Measurements from ENCODE around the gene NPFFR2. TPM values are rescaled to one million over a fixed set of nuclear protein-coding genes. Genes with fewer than 3 reads are reported as not detected.

NPFFR2 gene
- total RNA-seq, 1 experiment from 2014 or later: not detected

DNA sequence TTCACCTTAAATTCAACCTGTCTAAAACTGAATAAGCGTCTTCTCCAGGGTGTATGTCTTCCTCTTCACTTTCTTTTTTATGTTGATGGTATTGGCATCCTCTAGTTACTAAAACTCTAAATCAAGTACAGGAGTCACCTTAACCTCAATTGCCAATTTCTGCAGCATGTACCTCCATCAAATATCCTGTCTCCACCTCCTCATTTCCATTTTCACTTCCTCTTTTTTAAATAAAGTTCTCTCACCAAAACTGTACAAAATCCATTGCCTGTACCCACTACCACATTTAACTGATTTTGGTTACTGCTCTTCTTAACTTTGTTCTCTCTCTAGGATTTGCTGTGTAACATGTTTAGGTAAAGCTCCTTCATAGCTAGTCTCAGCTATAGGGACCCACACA, 9.2 kb upstream of the NPFFR2 start:
- no peak overlapping the region for H3K4me3 ChIP-seq (replicated peaks in 1 of 2; ENCODE audit: low read depth in 1 of 2, low read length in 2 of 2)
- no peak for DNase-seq (ENCODE audit: low read depth, low spot score)
- ATAC-seq: no peak
- H3K79me2 ChIP-seq (ENCODE audit: insufficient read depth, low read length): no peaks in the 10 kb centered on the region
- H2AFZ ChIP-seq (ENCODE audit: low read depth, low read length, poor library complexity, severe bottlenecking): no peak overlapping the region
- H3K4me2 ChIP-seq (ENCODE audit: low read length): no peak overlapping the region
- no peaks in the 10 kb centered on the region for H3K9me2 ChIP-seq (ENCODE audit: insufficient read depth)
- intact Hi-C loops (cut with micrococcal nuclease): no loop called here
- no peak overlapping the region for H3K9ac ChIP-seq (ENCODE audit: low read length)
- no peaks in the 10 kb centered on the region for H3K36me3 ChIP-seq (ENCODE audit: control insufficient read depth in 1 of 2, insufficient read depth in 2 of 2, low read length in 2 of 2)
- H3K9me3 ChIP-seq (ENCODE audit: control insufficient read depth in 1 of 2, insufficient read depth in 1 of 2, low read depth in 1 of 2, low read length in 2 of 2): peaks cover 0 to 7% of the 10 kb centered on the region in 2 experiments; a peak in 3 of 4 replicates
- ChIA-PET POLR2A (no interaction called here), RAD21 (ENCODE audit: low non-redundant PET in 1 of 2, low total read pairs in 2 of 2, uncharacterized antibody in 2 of 2, unreplicated experiment in 2 of 2) (no interaction called here), CTCF (no interaction called here)
- no TSS peak for BruUV-seq (replicated peaks)
- no peak overlapping the region for H3K27ac ChIP-seq (ENCODE audit: low read depth, low read length)
- no peaks in the 10 kb centered on the region for H4K20me1 ChIP-seq (ENCODE audit: insufficient read depth)
- no peaks in the 10 kb centered on the region for H3K27me3 ChIP-seq (ENCODE audit: insufficient read depth, low read length)
- TF ChIP-seq, protein P1, sequence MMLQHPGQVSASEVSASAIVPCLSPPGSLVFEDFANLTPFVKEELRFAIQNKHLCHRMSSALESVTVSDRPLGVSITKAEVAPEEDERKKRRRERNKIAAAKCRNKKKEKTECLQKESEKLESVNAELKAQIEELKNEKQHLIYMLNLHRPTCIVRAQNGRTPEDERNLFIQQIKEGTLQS (IDR thresholded peaks at IDR 0.05): no peak
- no peak for TF ChIP-seq ZNF274 (IDR thresholded peaks at IDR 0.05; ENCODE audit: low read depth, low read length)
- TF ChIP-seq EZH2 (IDR thresholded peaks at IDR 0.05): no peak
- TF ChIP-seq SP1 (IDR thresholded peaks at IDR 0.05; ENCODE audit: low read depth): no peak
- TF ChIP-seq, protein P2, sequence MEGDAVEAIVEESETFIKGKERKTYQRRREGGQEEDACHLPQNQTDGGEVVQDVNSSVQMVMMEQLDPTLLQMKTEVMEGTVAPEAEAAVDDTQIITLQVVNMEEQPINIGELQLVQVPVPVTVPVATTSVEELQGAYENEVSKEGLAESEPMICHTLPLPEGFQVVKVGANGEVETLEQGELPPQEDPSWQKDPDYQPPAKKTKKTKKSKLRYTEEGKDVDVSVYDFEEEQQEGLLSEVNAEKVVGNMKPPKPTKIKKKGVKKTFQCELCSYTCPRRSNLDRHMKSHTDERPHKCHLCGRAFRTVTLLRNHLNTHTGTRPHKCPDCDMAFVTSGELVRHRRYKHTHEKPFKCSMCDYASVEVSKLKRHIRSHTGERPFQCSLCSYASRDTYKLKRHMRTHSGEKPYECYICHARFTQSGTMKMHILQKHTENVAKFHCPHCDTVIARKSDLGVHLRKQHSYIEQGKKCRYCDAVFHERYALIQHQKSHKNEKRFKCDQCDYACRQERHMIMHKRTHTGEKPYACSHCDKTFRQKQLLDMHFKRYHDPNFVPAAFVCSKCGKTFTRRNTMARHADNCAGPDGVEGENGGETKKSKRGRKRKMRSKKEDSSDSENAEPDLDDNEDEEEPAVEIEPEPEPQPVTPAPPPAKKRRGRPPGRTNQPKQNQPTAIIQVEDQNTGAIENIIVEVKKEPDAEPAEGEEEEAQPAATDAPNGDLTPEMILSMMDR (IDR thresholded peaks at IDR 0.05 in 2 of 3, conservative IDR thresholded peaks at IDR 0.05 in 1 of 3; ENCODE audit: borderline replicate concordance in 1 of 3, insufficient read depth in 1 of 3, low read depth in 2 of 3, low read length in 2 of 3): no peak
- TF ChIP-seq POLR2A (IDR thresholded peaks at IDR 0.05; ENCODE audit: borderline replicate concordance, extremely low read depth, insufficient read depth, insufficient read length): no peak
- no peak for TF ChIP-seq POLR2AphosphoS5 (IDR thresholded peaks at IDR 0.05; ENCODE audit: low read depth, low read length)
- no peak for TF ChIP-seq FOSL1 (IDR thresholded peaks at IDR 0.05; ENCODE audit: low read depth)
- TF ChIP-seq ZFX (IDR thresholded peaks at IDR 0.05): no peak
- no peaks in the 10 kb centered on the region for H3K4me1 ChIP-seq (ENCODE audit: control insufficient read depth in 1 of 2, insufficient read depth in 2 of 2, low read length in 2 of 2)

DNA sequence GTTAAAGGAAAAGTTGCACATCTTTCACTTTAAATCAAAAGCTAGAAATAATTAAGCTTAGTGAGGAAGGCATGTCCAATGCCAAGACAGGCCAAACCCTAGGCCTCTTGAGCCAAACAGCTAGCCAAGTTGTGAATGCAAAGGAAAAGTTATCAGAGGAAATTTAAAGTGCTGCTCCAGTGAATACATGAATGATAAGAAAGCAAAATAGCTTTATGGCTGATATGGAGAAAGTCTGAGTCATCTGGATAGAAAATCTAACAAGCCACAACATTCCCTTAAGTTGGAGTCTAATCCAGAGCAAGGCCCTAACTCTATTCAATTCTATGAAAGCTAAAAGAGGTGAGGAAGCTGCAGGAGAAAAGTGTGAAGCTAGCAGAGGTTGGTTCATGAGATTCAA, 23.8 kb downstream of the NPFFR2 start:
- Histone ChIP-seq H4K20me1 (ENCODE audit: insufficient read depth) (no peaks in the 10 kb centered on the region), H3K4me2 (ENCODE audit: low read length) (no peak overlapping the region), H3K79me2 (ENCODE audit: insufficient read depth, low read length) (no peaks in the 10 kb centered on the region), H2AFZ (ENCODE audit: low read depth, low read length, poor library complexity, severe bottlenecking) (no peak overlapping the region), H3K27me3 (ENCODE audit: insufficient read depth, low read length) (no peaks in the 10 kb centered on the region), H3K9me2 (ENCODE audit: insufficient read depth) (no peaks in the 10 kb centered on the region), H3K9me3 (ENCODE audit: control insufficient read depth in 1 of 2, insufficient read depth in 1 of 2, low read depth in 1 of 2, low read length in 2 of 2) (peaks cover 0 to 3% of the 10 kb centered on the region in 2 experiments; a peak in 1 of 4 replicates), H3K4me1 (ENCODE audit: control insufficient read depth in 1 of 2, insufficient read depth in 2 of 2, low read length in 2 of 2) (no peaks in the 10 kb centered on the region), H3K27ac (ENCODE audit: low read depth, low read length) (no peak overlapping the region), H3K36me3 (ENCODE audit: control insufficient read depth in 1 of 2, insufficient read depth in 2 of 2, low read length in 2 of 2) (no peaks in the 10 kb centered on the region), H3K9ac (ENCODE audit: low read length) (no peak overlapping the region), H3K4me3 (replicated peaks in 1 of 2; ENCODE audit: low read depth in 1 of 2, low read length in 2 of 2) (no peak overlapping the region)
- no peak for TF ChIP-seq ZNF274 (IDR thresholded peaks at IDR 0.05; ENCODE audit: low read depth, low read length)
- CTCF ChIA-PET: no interaction called here
- intact Hi-C loops (cut with micrococcal nuclease): no loop called here
- BruUV-seq (replicated peaks): no TSS peak
- ATAC-seq (no peak), DNase-seq (ENCODE audit: low read depth, low spot score) (no peak)
- RAD21 ChIA-PET (ENCODE audit: low non-redundant PET in 1 of 2, low total read pairs in 2 of 2, uncharacterized antibody in 2 of 2, unreplicated experiment in 2 of 2): no interaction called here
- POLR2A ChIA-PET: no interaction called here

Measured in HCT116 (cell line).